RKO (cell line): ENCODE data around the gene SUPT20H.

Experiments used
- DNase-seq: peaks from one replicate; pipeline ENCODE4 v3.0.0-alpha.2; 2016; ENCODE audit warnings: low spot score

SUPT20H gene

GRCh38 chr13:36999054-36999714, 60.3 kb downstream of the SUPT20H start, which contains the start of gene ALG5:
TSS of gene ALG5 (minus strand) at chr13:36999340. CDS start at chr13:36999300, 40 bp downstream.
- peak; percentile 91 for DNase-seq

DNA sequence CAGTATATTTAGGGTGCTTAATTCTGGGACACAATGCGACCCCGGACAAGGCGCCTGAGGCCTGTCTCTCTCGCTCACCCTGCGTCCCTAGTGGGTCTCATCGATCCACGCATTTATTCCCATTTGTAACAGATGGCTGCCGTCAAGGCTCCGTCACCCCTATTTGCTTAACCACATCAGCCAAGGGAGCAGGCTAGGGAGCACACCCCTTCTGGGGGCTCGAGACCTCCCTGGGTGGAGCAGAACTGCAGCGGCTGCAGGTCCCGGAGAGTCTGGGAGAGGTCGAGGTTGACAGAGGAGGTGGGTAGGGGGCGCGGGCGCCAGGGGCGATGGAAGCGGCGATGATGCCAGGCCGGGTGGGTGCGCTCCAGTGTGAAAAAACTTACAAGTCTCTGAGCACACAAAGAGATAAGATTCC, 60.9 kb downstream of the SUPT20H start:
- DNase-seq: peak; percentile 25

GRCh38 chr13:36997716-36998427, 61.6 kb downstream of the SUPT20H start:
- DNase-seq: no peak

DNA sequence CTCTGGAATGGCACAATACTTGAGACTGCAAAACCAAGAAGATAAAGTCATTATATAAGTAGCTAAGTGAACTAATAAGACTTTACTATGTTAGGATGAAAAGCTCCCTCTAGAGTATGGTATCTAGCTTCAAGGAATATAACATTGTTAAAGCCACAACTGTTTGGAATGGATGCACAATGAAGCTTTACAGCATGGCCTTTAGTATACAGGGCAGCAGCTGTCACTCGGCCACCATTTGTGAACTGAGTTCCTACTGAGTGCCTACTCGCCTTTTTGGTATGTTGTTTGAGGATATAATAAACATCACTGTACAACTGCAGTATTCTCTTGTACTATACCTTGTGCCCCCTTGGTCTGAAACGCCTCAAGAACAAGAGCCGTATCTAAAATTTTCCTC, 67.1 kb downstream of the SUPT20H start:
- no peak for DNase-seq

- DNase-seq: peak; percentile 12
Observed at GRCh38 chr13:36986462-36987240, 72.8 kb downstream of the SUPT20H start.

GRCh38 chr13:36981156-36981743, 78.2 kb downstream of the SUPT20H start:
- peak; percentile 77 for DNase-seq

DNA sequence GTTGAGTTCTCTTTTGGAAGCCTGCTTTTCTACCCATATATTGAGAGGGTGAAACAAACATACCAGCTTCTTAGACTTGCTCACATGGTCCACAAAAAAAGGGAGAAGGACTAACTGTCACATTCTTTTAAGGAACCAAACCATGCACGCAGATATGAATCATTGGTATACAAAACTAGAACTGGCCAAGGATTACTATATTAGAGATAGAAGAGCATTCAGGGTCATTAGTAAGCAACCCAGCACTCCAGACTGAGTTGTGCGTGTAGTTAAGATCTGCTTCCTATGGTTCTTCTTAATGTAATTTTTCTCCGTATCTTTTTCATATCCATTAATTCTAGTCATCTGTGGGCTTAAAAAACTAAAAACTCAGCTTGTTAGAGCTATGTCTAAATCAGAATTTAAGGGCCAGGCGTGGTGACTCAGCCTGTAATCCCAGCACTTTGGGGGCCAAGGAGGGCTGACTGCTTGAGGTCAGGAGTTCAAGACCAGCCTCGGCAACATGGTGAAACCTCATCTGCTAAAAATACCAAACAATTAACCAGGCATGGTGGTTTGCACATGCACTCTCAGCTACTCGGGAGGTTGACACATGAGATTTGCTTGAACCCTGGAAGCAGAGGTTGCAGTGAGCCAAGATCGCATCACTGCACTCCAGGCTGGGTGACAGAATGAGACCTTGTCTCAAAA, 80.0 kb downstream of the SUPT20H start:
- no peak for DNase-seq

GRCh38 chr13:36975172-36975571, 84.3 kb downstream of the SUPT20H start:
- no peak for DNase-seq

- no peak for DNase-seq
Observed at GRCh38 chr13:36973621-36974295, 85.7 kb downstream of the SUPT20H start.

- no peak for DNase-seq
Observed at GRCh38 chr13:36973009-36973408, 86.5 kb downstream of the SUPT20H start.

GRCh38 chr13:36966404-36966803, 93.1 kb downstream of the SUPT20H start:
- no peak for DNase-seq

- peak; percentile 97 for DNase-seq
Observed at GRCh38 chr13:36965767-36966166, 93.7 kb downstream of the SUPT20H start.

DNA sequence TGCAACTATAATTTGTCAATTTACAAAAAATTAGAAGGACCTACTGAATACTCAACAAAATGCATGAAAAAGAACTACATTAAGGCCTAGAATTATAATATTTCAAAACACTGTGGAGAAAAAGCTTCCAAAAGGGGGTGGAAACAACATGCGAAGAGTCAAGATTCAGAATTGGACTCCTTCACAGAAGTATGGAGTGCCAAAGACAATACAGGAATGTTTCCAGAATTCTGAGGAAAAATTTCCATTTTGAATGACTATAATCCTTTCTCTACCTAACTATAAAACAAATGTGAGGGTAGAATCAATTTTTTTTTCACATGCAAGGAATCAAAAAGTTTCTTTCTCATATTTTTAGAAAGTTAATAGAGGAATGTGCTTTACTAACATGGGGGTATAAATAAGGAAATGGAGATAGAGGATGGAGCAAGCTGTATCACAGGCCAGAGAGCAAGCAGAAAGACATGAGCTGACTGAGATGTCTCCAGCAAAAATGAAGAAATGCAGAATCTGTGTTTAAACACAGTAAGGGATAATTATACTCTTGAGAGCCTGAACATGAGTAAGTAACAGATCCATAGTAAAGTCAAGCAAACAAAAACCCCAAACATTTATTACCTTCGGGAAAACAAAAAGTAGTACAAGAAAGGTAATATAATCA, 99.9 kb downstream of the SUPT20H start:
- no peak for DNase-seq
